GM19035 (cell line): Measurements from ENCODE around the gene ABLIM1.

ENCODE experiments used
- ATAC-seq: cut with Tn5 transposase; IDR thresholded peaks from one replicate; pipeline ENCODE4 v1.9.1; 2021; ENCODE audit not compliant: unreplicated experiment

Gene ABLIM1

GRCh38 chr10:114471906-114472876, 185.9 kb downstream of the ABLIM1 start:
- no peak for ATAC-seq

DNA sequence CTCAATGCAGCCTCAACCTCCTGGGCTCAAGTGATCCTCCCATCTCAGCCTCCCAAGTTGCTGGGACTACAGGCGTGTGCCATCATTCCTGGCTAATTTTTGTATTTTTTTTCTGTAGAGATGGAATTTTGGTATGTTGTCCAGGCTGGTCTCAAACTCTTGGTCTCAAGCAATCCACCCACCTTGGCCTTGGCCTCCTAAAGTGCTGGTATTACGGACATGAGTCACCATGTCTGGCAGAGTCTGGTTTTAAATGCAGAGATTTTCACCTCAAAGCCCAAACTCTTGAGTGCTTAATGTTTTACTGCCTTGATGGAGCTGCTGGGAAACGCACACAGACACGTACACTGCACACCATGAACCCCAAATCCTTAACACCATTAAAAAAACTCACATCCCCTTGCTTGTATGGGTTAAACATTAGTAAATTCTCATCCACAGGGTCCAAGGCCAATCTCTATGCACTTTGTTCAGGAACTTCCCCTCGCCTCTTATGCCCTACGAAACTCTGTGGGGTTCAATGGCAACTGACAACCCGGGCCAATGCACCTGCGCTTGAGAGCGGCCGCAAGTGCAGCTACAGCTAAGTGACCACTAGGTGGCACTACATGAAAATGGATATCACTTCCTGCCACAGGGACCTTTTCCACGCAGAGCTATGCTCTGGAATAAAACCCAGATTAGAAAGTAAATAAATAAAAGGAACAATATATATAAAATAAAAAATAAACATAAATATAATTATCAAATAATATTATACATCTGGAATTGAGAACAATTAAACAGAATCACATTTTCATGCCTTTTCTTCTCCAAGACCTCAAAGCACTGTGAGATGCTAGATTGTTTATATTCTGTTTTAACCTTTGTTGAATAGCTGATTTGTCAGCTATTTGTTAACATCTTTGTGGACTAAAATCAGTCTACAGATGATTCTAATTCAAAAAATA, 186.8 kb downstream of the ABLIM1 start:
- peak; percentile 92 for ATAC-seq

DNA sequence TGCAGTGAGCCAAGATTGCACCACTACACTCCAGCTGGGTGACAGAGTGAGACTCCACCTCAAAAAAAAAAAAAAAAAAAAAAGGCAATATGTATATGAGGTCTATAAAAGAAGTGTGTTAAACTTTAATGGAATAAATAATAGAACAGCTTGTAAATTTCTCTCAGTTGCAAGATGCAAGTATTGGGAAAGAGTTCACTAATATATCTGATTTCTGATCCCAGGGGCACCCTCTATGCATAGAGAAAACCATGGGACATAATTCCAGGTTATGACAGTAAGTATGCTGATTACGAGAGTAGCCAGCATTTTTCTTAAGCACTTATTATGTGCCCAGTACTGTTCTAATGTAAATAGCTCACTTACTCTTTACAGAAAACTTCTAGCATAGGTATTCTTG, 187.7 kb downstream of the ABLIM1 start:
- no peak for ATAC-seq

DNA sequence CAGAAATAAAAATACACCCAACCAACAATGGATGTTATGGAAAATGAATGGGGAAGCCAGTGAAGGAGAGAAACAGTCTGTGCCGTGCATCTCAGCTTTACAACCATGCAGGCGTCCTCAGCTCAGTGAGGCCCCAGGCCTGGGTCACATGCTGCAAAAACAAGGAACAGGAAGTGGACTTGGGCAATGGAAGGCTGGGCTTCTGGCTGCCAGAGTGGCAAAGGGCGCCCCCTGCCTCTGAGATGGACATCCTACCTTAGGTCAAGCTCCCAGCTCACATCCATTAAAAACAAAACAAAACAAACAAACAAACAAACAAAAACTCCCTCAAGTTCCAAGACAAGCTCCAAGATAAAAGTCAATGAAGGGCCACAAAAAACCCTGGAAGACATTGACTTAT, 199.1 kb downstream of the ABLIM1 start:
- no peak for ATAC-seq

DNA sequence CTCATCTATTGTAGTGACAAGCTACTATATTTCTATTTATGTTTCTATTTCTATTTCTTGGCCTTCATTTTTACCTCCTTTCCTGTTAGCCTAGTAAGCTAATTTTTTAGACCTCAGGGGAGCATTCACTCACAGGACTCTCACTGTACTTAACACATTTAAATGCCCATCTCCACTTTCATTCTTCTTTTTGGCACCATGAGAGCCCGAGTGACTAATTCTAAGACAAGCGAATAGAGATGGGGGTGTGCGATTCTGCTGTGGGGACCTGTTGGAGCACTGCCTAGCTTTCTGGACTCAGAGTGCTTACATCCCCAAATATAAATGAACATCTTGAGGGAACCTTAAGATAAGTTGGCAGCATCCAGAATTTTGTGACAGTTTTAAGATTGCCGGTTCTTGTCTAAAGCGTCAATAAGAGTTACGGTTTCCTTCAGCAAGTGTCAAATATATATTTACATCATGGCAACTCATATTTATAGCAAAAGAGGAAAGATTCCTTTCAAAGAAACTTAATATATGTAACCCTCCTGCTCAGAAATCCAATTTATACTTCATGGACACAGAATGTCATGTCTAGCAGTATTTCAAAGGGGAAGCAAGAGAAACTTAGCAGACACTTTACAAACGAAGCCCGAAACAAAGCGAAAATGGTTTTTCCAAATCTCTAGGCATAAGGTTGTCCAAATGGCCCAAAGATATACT, 199.7 kb downstream of the ABLIM1 start:
- no peak for ATAC-seq

- no peak for ATAC-seq
Measured at GRCh38 chr10:114453576-114453975, 204.5 kb downstream of the ABLIM1 start.

DNA sequence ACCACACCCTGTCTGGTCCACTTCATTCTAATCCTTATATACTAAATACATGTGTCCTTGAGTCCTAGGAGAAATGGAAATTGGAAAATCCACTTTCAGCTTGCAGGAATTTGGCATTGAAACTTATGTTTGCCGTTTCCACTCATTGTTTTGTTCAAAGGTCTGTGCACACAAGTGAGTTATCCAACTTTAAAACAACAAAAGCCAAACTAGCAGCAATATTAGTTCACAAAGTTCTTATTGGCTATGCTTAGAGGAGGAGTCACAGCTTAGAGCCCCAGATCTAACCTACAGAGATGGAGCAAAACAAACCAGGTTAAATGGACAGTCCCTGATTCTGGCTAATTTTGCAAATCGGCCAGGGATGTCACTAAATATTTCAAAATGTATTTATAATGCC, 209.2 kb downstream of the ABLIM1 start:
- no peak for ATAC-seq

DNA sequence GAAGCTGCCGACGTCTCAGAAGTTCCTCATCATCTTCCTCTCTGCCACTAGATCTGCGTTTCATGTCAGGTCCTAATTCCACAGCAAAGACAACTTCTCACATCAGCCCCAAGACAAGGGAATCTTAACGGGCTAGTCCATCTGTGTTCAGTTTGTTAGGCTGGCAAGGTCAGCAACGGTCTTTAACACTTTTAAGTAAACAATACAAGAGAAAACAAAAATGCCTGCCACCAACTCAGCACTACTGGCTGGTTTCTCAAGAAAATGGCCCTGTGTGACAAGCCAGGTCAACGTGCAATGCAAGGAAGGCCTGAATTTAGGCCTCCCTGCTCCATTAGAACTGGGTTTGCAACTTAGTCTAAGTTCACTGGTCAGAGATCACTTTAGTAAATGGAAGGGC, 212.7 kb downstream of the ABLIM1 start:
- ATAC-seq, result no peak

GRCh38 chr10:114444819-114445218, 213.3 kb downstream of the ABLIM1 start:
- no peak for ATAC-seq

DNA sequence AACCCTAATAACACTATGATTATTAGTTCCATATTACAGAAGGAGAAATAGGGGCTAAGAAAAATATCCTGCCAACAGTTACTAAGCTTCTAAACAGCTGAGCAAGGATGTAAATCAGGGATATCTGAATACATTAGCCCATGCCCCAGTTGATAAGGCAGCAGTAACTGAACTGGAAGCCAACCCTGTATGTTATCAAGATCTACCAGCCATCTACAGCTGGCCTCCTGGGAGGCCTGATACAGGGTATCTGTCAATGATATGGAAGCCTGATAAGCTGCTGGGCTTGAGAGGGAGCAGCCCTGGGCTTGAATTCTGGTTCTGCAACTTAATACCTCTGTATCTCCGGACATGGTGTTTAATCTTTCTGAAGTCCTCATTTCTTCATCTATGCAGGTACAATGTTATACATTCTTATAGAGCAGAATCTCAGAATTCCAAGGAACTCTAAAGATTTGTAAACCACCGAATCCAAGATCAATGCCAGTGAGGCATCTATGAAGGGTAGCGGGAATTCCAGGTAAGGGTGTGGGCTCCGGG, 215.9 kb downstream of the ABLIM1 start:
- ATAC-seq, result no peak

DNA sequence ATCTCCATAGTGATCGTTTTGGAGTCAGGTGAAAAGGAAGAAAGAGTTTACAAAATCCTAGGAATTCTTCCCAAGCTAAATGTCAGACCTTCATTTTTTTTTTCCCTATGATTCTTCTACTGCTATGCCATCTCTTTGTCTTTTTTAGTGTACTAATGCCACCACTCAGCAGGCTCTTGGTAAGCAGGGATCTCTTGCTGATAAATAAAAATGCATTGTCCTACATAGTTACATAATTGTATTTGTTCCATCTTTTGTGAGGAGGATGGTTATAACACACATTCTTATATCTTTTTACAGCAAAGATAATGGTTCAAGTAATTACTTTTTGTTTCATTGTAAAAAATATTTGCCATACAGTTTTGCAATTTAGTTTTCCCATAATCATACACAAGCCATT, 217.0 kb downstream of the ABLIM1 start:
- ATAC-seq, result no peak

DNA sequence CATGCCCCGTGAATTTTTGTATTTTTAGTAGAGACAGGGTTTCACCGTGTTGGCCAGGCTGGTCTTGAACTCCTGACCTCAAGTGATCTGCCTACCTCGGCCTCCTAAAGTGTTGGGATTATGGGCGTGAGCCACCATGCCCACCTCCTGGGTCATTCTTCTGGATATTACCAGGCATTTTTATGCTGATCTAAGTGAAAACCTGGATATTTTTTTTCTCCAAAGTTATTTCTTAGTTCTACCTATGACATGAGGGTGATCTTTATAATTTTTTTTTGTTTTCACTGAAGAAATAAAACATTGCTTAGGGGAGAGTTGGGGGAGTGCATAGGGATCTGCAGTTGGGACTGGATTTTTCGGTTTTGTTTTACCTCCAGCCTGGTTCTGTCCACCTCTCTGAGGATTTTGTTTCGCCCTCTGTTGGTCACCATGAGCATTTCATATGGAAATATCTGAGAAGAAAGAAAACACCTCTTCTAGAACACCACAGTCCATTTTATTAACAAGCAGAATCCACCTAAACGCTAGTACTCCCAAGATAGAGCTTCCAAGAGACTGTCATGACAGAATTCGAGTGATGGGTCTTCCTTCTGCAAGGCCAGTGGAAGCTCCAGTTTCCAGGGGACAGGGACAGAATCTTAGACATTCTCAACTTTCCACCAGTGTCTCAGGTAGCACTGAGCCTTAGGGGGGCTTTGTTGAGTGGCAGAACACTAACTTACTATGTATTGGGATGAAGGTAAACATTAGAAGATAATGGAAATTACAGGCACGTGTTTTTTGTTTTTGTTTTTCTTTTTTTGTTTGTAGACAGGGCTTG, 220.4 kb downstream of the ABLIM1 start:
- no peak for ATAC-seq

- ATAC-seq, result no peak
Measured at GRCh38 chr10:114436941-114437340, 221.1 kb downstream of the ABLIM1 start.

GRCh38 chr10:114432566-114433093, 225.4 kb downstream of the ABLIM1 start:
- no peak for ATAC-seq

DNA sequence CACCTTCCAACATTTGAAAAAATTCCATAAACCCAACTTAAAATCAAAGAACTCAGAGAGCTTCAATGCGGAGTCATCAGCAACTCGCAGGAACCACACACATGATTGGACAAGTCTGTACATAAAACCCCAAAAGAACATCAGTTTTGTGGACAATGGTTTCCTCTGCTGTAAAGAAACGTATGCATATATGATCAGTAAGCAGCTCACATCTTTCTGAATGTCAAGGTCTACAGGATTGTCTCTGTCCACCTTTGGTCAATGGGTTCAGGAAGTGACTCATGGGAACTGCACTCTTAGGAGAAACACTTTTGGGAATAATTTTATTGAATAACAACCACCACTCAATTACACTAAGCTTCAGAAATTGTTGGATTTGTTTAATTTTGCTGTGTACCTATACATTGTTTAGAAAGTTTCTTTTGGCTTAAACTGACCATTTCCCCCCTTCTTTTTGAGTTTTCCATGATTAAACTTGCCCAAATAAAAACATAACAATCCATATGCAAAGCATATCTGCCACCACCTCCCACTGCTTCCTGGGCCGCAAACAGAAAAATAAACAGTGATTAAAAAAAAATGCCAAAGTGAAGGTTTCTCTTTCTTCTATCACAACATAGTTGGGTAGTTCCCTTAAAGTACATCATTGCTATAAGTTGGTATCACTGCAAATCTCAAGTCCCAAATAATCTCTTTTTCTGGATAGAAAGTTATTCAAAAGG, 226.5 kb downstream of the ABLIM1 start:
- no peak for ATAC-seq

- ATAC-seq, result no peak
Measured at GRCh38 chr10:114430688-114431413, 227.2 kb downstream of the ABLIM1 start.

- no peak for ATAC-seq
Measured at GRCh38 chr10:114429581-114430335, 228.3 kb downstream of the ABLIM1 start.
